H1 (cell line): ENCODE results near the gene DPM2.

ENCODE experiments used
- BRCA1 ChIP-seq: IDR thresholded peaks from 2 replicates; pipeline ENCODE4 v1.6.1; 2012; ENCODE audit warnings: low read depth, low read length, improper control_type of control experiment
- CBX5 ChIP-seq: fragments of 300-800, 300-1000 bp; sonication (generic); IDR thresholded peaks from 2 replicates; pipeline ENCODE4 v1.7.1; 2016; ENCODE audit warnings: antibody characterized with exemption, low read length, low read depth
- CEBPB ChIP-seq: IDR thresholded peaks from 2 replicates; pipeline ENCODE4 v1.6.1; 2012; ENCODE audit warnings: low read depth, low read length
- EZH2 ChIP-seq: fragments of 200-600 bp; sonication (generic); IDR thresholded peaks from 2 replicates; pipeline ENCODE4 v1.7.1; 2012; ENCODE audit warnings: low read depth, mild to moderate bottlenecking, moderate library complexity, low read length, inconsistent platforms; ENCODE audit not compliant: severe bottlenecking
- GABPA ChIP-seq: IDR thresholded peaks from 2 replicates; pipeline ENCODE4 v1.6.1; 2011; ENCODE audit warnings: mild to moderate bottlenecking, low read length, moderate library complexity, borderline replicate concordance; ENCODE audit not compliant: insufficient read depth
- POLR2A ChIP-seq, 2 experiments: IDR thresholded peaks; 1 replicate in 1 of 2; 2 replicates in 1 of 2; pipeline ENCODE4 v1.6.1; 2011; ENCODE audit warnings: low read depth in 2 of 2, low read length in 2 of 2, mild to moderate bottlenecking in 2 of 2; ENCODE audit errors: control extremely low read depth in 1 of 2
- POLR2AphosphoS5 ChIP-seq: IDR thresholded peaks from 2 replicates; pipeline ENCODE4 v1.6.1; 2011; ENCODE audit warnings: low read depth, low read length
- SRF ChIP-seq: IDR thresholded peaks from 2 replicates; pipeline ENCODE4 v1.6.1; 2011; ENCODE audit warnings: mild to moderate bottlenecking, low read depth, low read length, moderate library complexity
- TF ChIP-seq, protein P1 (sequence below), 3 experiments: IDR thresholded peaks; 1 replicate in 2 of 3; 2 replicates in 1 of 3; pipeline versions ENCODE4 v1.5.1 to v1.6.1; 2011; ENCODE audit warnings: low read length in 3 of 3, mild to moderate bottlenecking in 3 of 3, inconsistent platforms in 2 of 3, low read depth in 1 of 3, moderate library complexity in 1 of 3; ENCODE audit not compliant: insufficient read depth in 1 of 3; ENCODE audit errors: control extremely low read depth in 1 of 3
- TF ChIP-seq, protein P2 (sequence below): IDR thresholded peaks from 2 replicates; pipeline ENCODE4 v1.6.1; 2011; ENCODE audit warnings: low read length, improper control_type of control experiment
- TF ChIP-seq, protein P3 (sequence below): IDR thresholded peaks from 2 replicates; pipeline ENCODE4 v1.6.1; 2012; ENCODE audit warnings: low read length, inconsistent platforms
- TF ChIP-seq, protein P4 (sequence below): IDR thresholded peaks from 2 replicates; pipeline ENCODE4 v1.6.1; 2012; ENCODE audit warnings: inconsistent platforms

DNA sequence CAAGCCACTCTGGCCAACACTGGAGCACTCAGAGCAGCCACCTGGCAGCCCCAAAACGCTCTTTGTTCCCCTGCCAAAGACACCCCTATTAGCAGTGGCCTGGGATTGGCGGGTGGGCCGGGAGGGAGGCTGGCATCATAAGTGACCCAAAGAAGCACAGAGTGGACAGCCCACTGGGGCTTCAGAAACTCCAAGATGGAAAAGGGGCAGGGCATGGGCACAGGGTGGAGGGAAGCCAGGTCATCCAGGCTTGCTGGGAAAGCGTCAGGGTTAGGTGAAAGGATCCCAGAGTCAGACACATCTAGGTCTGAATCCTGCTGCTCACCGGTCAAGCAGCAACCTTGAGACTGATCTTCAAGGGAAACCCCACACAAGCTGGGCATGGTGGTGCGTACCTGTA, 28.3 kb upstream of the DPM2 start:
- TF ChIP-seq, protein P1, sequence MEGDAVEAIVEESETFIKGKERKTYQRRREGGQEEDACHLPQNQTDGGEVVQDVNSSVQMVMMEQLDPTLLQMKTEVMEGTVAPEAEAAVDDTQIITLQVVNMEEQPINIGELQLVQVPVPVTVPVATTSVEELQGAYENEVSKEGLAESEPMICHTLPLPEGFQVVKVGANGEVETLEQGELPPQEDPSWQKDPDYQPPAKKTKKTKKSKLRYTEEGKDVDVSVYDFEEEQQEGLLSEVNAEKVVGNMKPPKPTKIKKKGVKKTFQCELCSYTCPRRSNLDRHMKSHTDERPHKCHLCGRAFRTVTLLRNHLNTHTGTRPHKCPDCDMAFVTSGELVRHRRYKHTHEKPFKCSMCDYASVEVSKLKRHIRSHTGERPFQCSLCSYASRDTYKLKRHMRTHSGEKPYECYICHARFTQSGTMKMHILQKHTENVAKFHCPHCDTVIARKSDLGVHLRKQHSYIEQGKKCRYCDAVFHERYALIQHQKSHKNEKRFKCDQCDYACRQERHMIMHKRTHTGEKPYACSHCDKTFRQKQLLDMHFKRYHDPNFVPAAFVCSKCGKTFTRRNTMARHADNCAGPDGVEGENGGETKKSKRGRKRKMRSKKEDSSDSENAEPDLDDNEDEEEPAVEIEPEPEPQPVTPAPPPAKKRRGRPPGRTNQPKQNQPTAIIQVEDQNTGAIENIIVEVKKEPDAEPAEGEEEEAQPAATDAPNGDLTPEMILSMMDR (IDR thresholded peaks at IDR 0.05; ENCODE audit: control extremely low read depth in 1 of 3, insufficient read depth in 1 of 3, low read depth in 1 of 3, low read length in 3 of 3) = no peak
- TF ChIP-seq EZH2 (no peak), CEBPB (no peak), POLR2AphosphoS5 (no peak), POLR2A (IDR thresholded peaks at IDR 0.05; ENCODE audit: control extremely low read depth in 1 of 2, low read depth in 2 of 2, low read length in 2 of 2) (no peak), SRF (no peak), CBX5 (no peak), GABPA (no peak), BRCA1 (no peak)
- TF ChIP-seq, protein P2, sequence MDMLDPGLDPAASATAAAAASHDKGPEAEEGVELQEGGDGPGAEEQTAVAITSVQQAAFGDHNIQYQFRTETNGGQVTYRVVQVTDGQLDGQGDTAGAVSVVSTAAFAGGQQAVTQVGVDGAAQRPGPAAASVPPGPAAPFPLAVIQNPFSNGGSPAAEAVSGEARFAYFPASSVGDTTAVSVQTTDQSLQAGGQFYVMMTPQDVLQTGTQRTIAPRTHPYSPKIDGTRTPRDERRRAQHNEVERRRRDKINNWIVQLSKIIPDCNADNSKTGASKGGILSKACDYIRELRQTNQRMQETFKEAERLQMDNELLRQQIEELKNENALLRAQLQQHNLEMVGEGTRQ = no peak
- TF ChIP-seq, protein P3, sequence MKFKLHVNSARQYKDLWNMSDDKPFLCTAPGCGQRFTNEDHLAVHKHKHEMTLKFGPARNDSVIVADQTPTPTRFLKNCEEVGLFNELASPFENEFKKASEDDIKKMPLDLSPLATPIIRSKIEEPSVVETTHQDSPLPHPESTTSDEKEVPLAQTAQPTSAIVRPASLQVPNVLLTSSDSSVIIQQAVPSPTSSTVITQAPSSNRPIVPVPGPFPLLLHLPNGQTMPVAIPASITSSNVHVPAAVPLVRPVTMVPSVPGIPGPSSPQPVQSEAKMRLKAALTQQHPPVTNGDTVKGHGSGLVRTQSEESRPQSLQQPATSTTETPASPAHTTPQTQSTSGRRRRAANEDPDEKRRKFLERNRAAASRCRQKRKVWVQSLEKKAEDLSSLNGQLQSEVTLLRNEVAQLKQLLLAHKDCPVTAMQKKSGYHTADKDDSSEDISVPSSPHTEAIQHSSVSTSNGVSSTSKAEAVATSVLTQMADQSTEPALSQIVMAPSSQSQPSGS = no peak
- TF ChIP-seq, protein P4, sequence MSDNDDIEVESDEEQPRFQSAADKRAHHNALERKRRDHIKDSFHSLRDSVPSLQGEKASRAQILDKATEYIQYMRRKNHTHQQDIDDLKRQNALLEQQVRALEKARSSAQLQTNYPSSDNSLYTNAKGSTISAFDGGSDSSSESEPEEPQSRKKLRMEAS = no peak
